Loucy (cell line): Measurements from ENCODE around the gene MAN2A1.

Experiments
- H2AFZ ChIP-seq: fragments of 200-600 bp; sonication (generic); 2 replicates; pipeline ENCODE4 v1.6.0; 2016; ENCODE audit warnings: antibody characterized with exemption, mild to moderate bottlenecking, low read length, moderate library complexity
- H3F3A ChIP-seq: fragments of 200-600 bp; 2 replicates; pipeline ENCODE4 v1.6.0; 2016; ENCODE audit warnings: antibody characterized with exemption, low read depth, mild to moderate bottlenecking
- H3K27me3 ChIP-seq: fragments of 200-600 bp; sonication (generic); 2 replicates; pipeline ENCODE4 v1.6.1; 2014; ENCODE audit warnings: low read length, mild to moderate bottlenecking; ENCODE audit not compliant: insufficient read depth, poor library complexity, severe bottlenecking
- H3K36me3 ChIP-seq: fragments of 200-600 bp; sonication (generic); 2 replicates; pipeline ENCODE4 v1.6.1; 2016; ENCODE audit warnings: low read length; ENCODE audit not compliant: insufficient read depth
- H3K4me1 ChIP-seq: fragments of 200-600 bp; sonication (generic); 2 replicates; pipeline ENCODE4 v1.5.1; 2014; ENCODE audit warnings: low read length, mild to moderate bottlenecking; ENCODE audit not compliant: insufficient read depth, poor library complexity, severe bottlenecking
- H3K4me2 ChIP-seq: fragments of 200-600 bp; sonication (generic); 2 replicates; pipeline ENCODE4 v1.6.0; 2014; ENCODE audit warnings: antibody characterized with exemption, low read length, low read depth, mild to moderate bottlenecking; ENCODE audit not compliant: poor library complexity, severe bottlenecking
- H3K4me3 ChIP-seq: fragments of 200-600 bp; sonication (generic); 2 replicates; pipeline ENCODE4 v1.5.1; 2014; ENCODE audit warnings: low read length, mild to moderate bottlenecking, mixed read lengths; ENCODE audit not compliant: poor library complexity, severe bottlenecking
- H3K79me2 ChIP-seq: fragments of 200-600 bp; sonication (generic); 2 replicates; pipeline ENCODE4 v1.6.1; 2014; ENCODE audit warnings: low read length; ENCODE audit not compliant: insufficient read depth
- H3K9ac ChIP-seq: fragments of 200-600 bp; sonication (generic); 2 replicates; pipeline ENCODE4 v1.6.0; 2014; ENCODE audit warnings: mild to moderate bottlenecking, low read depth, low read length, moderate library complexity; ENCODE audit not compliant: poor library complexity, severe bottlenecking
- H3K9me2 ChIP-seq: fragments of 200-600 bp; sonication (generic); replicated peaks from 2 replicates; pipeline ENCODE4 v1.6.1; 2016; ENCODE audit warnings: low read depth, low read length, mixed read lengths
- H3K9me3 ChIP-seq: fragments of 200-600 bp; sonication (generic); 2 replicates; pipeline ENCODE4 v1.6.1; 2014; ENCODE audit warnings: mild to moderate bottlenecking, antibody characterized with exemption, low read length, low read depth; ENCODE audit not compliant: insufficient read depth
- H4K20me1 ChIP-seq: fragments of 200-600 bp; sonication (generic); 2 replicates; pipeline ENCODE4 v1.6.0; 2014; ENCODE audit warnings: antibody characterized with exemption, low read length, mild to moderate bottlenecking; ENCODE audit not compliant: insufficient read depth, poor library complexity, severe bottlenecking
- EZH2phosphoT487 ChIP-seq: fragments of 200-600 bp; IDR thresholded peaks from 2 replicates; pipeline ENCODE4 v1.6.1; 2018; ENCODE audit warnings: antibody characterized with exemption, mild to moderate bottlenecking, moderate library complexity, borderline replicate concordance
- TF ChIP-seq, protein P1 (sequence below): fragments of 200-600 bp; sonication (generic); conservative IDR thresholded peaks from 2 replicates; pipeline ENCODE4 v1.5.1; 2014; ENCODE audit warnings: mild to moderate bottlenecking, antibody characterized with exemption, low read length

MAN2A1 gene

DNA sequence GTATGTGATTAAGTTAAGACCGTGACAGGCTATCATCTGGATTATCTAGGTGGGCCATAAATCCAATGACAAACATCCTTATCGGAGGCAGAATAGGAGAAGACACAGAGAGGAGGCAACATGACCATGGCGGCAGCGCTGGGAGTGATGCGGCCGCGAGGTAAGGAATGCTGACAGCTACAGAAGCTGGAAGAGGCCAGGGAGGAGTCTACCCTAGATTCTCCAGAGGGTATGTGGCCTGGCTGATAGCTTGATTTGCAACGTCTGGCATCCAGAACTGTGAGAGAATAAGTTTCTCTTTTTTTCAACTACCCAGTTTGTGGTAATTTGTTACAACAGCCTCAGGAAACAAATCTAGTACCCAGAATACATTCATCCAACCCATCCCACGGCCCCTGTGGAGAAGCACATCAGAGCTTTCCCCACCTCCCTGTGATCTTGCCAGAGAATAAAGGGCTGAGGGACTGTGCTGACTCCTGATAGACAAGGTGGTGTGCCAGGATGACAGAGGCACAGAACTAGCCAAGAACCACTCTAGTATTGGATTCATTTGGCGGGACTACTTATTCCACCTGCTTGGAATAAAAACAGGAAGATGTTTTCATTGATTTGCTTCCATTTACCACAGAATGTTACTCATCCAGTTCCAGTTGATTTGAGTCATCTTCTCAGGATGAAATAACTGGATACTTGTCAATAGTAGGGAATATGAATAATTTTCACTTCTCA is 187.4 kb downstream of the MAN2A1 start:
- no peaks in the 10 kb centered on the region for H4K20me1 ChIP-seq
- no peak overlapping the region for H3K4me3 ChIP-seq
- H3K9me2 ChIP-seq = no peaks in the 10 kb centered on the region
- no peaks in the 10 kb centered on the region for H3F3A ChIP-seq
- no peak overlapping the region for H3K9ac ChIP-seq
- no peak overlapping the region for H2AFZ ChIP-seq
- no peaks in the 10 kb centered on the region for H3K79me2 ChIP-seq
- TF ChIP-seq, protein P1, sequence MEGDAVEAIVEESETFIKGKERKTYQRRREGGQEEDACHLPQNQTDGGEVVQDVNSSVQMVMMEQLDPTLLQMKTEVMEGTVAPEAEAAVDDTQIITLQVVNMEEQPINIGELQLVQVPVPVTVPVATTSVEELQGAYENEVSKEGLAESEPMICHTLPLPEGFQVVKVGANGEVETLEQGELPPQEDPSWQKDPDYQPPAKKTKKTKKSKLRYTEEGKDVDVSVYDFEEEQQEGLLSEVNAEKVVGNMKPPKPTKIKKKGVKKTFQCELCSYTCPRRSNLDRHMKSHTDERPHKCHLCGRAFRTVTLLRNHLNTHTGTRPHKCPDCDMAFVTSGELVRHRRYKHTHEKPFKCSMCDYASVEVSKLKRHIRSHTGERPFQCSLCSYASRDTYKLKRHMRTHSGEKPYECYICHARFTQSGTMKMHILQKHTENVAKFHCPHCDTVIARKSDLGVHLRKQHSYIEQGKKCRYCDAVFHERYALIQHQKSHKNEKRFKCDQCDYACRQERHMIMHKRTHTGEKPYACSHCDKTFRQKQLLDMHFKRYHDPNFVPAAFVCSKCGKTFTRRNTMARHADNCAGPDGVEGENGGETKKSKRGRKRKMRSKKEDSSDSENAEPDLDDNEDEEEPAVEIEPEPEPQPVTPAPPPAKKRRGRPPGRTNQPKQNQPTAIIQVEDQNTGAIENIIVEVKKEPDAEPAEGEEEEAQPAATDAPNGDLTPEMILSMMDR = no peak
- no peak for TF ChIP-seq EZH2phosphoT487
- H3K4me1 ChIP-seq = no peaks in the 10 kb centered on the region
- no peaks in the 10 kb centered on the region for H3K36me3 ChIP-seq
- H3K27me3 ChIP-seq = no peaks in the 10 kb centered on the region
- H3K9me3 ChIP-seq = no peaks in the 10 kb centered on the region
- no peak overlapping the region for H3K4me2 ChIP-seq

DNA sequence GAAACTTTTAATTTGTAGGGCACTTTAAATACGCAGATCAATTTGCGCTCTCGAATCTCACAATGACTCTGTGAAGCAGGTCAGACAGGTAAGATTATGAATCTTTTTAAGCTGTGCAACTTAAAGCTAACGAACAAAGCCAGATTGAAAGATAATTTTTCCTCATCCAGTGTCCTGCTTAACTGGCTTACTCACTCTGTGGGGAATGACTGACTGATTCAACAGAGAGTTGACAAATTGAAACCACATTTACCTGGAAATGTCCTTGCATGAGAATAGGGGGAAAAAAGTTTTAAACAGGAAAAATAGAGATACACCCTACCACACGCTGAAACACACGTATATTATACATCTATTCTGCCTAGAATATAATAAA is 187.9 kb downstream of the MAN2A1 start:
- TF ChIP-seq EZH2phosphoT487 = no peak
- Histone ChIP-seq H3K79me2 (no peaks in the 10 kb centered on the region), H3F3A (no peaks in the 10 kb centered on the region), H3K9ac (no peak overlapping the region), H4K20me1 (no peaks in the 10 kb centered on the region), H3K27me3 (no peaks in the 10 kb centered on the region), H3K36me3 (no peaks in the 10 kb centered on the region), H3K4me1 (no peaks in the 10 kb centered on the region), H3K9me2 (no peaks in the 10 kb centered on the region), H3K9me3 (no peaks in the 10 kb centered on the region), H3K4me2 (no peak overlapping the region), H3K4me3 (no peak overlapping the region), H2AFZ (no peak overlapping the region)

DNA sequence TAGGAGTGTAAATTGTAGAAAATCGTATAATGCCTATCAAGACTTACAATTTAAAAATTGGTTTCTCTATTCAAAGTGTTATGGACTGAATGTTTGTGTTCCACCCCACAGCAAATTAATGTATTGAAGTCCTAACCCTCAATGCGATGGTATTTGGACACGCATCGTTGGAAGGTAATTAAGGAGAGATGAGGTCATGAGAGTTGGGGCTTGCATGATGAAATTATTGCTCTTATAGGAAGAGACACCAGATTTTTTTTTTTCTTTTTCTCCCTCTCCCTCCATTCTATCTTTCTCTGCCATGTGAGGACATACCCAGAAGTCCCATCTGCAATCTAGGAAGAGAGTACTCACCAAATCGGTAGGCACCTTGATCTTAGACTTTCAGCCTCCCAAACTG is 189.2 kb downstream of the MAN2A1 start:
- no peak overlapping the region for H2AFZ ChIP-seq

More for the DNA sequence above, 189.2 kb downstream of the MAN2A1 start:
- Histone ChIP-seq H3K9me2 (no peaks in the 10 kb centered on the region), H3K4me3 (no peak overlapping the region), H3K27me3 (no peaks in the 10 kb centered on the region), H3K36me3 (no peaks in the 10 kb centered on the region), H3K79me2 (no peaks in the 10 kb centered on the region), H3K9me3 (no peaks in the 10 kb centered on the region), H3F3A (no peaks in the 10 kb centered on the region), H3K4me1 (no peaks in the 10 kb centered on the region), H3K4me2 (no peak overlapping the region), H3K9ac (no peak overlapping the region), H4K20me1 (no peaks in the 10 kb centered on the region)
- TF ChIP-seq, protein P1 = no peak
- no peak for TF ChIP-seq EZH2phosphoT487
